HG03280 (cell line): ENCODE measurements around the gene NR2C1.

Source experiments
- ATAC-seq: cut with Tn5 transposase; IDR thresholded peaks from one replicate; pipeline ENCODE4 v1.9.1; 2021; ENCODE audit warnings: mild to moderate bottlenecking, moderate library complexity; ENCODE audit not compliant: unreplicated experiment

Gene NR2C1

GRCh38 chr12:94970560-94970959 lies 102.9 kb downstream of the NR2C1 start:
- no peak for ATAC-seq
